NCI-H510A treated with DMSO at 0.1 percent for 48 hours (cell line): ENCODE measurements around the gene SNRNP35.
A peak's percentile ranks its signal among the peaks of the same experiment; 100 is the strongest.
"Not testable (repeated sequence)": the region's sequence is repeated elsewhere in the genome, so short reads cannot be mapped to it uniquely, and the experiment has no call there.

Experiments used
- DNase-seq: peaks from one replicate; lab custom pipeline; 2025; lab: John Stamatoyannopoulos, UW

The SNRNP35 gene, protein sequence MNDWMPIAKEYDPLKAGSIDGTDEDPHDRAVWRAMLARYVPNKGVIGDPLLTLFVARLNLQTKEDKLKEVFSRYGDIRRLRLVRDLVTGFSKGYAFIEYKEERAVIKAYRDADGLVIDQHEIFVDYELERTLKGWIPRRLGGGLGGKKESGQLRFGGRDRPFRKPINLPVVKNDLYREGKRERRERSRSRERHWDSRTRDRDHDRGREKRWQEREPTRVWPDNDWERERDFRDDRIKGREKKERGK

DNA sequence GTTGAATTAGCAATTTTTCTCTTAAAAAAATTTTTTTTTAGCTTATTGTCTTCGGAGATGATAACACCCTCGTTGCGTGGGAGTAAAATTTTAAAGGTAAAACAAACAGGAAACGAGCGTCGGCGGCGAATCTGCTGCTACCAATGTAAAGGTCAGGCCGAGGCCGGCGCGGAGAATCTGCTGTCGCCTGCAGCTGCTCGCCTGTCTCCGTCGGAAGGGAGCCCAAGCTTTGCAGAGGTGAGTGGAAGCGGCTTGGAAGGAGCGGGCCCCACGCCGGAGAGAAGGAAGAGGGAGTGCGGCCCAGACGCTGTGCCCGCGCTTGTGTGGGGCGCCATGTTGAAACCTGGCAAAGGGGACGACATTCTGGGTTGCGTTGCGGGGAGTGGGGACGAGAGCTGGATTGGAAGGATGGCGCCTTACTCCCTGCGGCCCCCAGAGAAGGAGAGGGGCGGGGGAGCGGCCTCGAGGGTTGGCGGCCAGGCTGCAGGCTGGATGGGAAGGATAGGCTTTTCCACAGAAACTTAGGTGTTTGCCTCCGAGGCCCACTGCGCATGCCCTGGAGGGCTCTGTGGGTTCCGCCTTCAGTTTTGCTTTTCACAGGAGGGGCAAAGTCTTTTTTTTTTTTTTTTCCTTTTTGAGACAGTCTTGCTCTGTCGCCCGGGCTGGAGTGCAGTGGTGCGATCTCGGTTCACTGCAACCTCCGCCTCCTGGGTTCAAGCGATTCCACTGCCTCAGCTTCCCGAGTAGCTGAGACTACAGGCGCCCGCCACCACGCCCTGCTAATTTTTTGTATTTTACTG is at the start of gene SNRNP35:
Gene SNRNP35, plus strand, starts transcription at position 160 of the 800 bp plus-strand sequence. CDS start 7,402 bp downstream, outside the sequence.
- peak; percentile 93 for DNase-seq

DNA sequence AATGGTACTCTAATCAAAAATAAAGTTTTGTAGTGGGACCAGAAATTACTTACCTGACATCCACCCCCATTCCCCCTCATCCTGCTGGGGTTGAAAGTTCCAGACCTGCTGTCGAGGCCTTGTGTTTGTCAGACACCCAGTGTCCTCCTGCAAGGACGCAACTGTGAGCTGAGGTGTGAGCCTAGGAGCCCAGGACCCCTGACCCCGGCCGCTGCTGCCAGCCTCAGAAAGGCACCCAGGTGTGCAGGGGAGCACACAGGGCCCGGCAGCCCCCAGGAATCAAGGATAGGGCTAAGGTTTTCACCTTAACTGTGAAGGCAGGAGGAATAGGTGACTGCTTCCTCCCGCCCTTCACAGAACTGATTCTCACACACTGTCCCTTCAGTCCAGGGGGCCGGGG is 49.3 kb upstream of the SNRNP35 start:
- DNase-seq = not testable (repeated sequence)

DNA sequence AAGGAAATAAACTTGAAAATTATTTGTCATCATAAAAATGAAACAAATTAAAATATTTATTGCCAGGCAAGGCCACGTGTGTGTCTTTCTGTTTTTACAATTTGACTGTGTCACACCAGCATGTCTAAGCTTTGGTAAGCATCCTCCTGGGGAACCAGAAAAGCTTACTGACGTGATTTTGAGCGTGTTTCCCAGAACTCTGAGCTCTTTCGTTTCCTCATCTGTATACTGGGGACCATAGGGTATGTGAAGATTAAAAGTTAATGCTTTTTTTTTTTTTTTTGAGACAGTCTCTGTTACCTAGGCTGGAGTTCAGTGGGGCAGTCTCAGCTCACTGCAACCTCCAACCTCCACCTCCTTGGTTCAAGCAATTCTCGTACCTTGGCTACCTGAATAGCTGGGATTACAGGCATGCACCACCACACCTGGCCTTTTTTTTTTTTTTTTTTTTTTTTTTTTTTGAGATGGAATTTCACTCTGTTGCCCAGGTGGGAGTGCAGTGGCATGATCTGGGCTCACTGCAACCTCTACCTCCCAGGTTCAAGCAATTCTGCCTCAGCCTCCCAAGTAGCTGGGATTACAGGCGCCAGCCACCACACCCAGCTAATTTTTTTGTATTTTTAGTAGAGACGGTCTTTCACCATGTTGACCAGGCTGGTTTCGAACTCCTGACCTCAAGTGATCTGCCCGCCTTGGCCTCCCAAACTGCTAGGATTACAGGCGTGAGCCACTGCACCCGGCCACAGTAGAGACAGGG is 48.5 kb upstream of the SNRNP35 start:
- not testable (repeated sequence) for DNase-seq

DNA sequence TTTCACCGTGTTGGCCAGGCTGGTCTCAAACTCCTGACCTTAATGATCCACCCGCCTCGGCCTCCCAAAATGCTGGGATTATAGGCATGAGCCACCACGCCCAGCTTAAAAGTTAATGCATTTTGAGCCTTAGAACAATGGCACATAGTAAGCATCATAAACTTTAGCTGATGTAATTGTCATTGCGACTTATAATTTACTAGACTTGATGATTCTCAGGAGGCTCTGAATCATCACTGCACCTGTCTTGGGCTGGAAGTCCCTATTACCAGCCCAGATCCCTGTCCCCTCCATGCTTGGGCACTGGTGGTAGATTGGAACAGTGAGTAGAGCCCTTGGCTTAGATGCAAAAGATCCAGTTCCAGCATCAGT is 47.9 kb upstream of the SNRNP35 start:
- DNase-seq = no peak

DNA sequence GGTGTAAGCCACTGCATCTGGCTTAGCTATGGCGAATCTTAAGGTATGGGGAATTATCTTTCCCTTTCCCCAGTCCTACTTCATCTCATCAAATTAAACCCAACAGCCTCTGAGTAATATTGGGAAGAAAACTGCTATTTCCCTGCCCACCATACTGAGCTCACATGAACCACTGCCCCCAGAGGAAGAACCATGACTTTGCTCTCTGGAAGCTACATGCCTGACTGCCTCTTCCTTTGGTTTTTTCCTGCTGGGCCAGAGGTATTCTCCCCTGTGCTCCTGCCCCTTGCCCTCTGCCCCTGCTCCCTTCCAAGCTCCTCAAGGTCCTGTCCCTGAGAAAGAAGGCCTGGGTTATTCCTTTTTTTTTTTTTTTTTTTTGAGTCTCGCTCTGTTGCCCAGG is 36.6 kb upstream of the SNRNP35 start:
- DNase-seq = no peak

DNA sequence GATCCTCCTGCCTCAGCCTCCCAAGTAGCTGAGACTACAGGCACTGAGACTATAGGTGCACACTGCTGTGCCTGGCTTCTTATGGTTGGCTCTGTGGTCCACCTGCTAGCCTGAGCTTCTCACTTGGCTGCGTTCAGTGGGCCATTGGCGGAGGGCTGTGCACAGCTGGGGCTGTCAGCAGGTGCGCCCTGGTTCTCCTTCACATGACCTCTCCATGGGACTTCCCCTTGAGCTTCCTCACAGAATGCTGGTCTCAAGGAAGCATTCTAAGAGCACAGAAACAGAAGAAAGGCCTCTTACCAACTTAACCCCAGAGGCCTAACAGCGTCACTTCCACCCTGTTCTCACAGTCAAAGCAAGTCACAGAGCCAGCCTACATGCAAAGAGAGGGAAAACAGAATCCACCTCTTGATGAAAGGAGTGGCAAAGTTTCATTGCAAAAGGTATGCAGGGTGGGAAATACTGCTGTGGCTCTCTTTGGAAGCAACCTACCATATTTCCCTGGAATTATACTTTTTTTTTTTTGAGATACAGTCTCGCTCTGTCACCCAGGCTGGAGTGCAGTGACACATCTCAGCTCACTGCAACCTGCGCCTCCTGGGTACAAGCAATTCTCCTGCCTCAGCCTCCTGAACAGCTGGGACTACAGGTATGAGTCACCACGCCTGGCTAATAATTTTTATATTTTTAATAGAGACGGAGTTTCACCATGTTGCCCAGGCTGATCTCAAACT is 30.7 kb upstream of the SNRNP35 start:
- DNase-seq = no peak

DNA sequence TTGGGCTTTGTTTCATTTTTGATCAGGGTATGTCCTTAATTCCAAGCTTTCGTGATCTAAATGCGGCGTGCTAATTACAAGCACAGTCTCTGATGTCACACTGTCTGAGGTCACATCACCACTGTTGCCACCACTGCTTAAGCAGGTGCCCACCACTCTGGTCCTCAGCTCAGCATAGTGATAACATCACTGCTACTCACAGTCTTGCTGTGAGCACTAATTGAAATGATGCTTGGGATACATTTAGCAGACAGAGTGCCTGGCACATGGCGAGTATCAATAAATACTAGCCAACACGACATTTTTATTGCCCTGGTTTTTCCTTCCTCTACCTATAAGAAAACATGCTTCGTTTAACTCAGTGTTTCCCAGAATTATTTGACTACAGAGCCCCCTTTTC is 29.3 kb upstream of the SNRNP35 start:
- no peak for DNase-seq

DNA sequence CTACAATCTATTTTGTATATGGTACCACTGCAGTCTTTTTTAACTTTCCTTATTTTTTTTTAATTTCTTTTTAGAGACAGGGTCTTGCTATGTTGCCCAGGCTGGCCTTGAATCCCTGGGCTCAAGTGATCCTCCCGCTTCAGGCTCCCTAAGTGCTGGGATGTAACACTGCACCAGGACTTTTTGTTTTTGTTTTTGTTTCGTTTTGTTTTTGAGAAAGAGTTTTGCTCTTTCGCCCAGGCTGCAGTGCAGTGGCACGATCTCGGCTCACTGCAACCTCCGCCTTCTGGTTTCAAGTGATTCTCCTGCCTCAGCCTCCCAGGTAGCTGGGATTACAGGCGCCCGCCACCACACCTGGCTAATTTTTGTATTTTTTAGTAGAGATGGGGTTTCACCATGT is 28.8 kb upstream of the SNRNP35 start:
- not testable (repeated sequence) for DNase-seq

DNA sequence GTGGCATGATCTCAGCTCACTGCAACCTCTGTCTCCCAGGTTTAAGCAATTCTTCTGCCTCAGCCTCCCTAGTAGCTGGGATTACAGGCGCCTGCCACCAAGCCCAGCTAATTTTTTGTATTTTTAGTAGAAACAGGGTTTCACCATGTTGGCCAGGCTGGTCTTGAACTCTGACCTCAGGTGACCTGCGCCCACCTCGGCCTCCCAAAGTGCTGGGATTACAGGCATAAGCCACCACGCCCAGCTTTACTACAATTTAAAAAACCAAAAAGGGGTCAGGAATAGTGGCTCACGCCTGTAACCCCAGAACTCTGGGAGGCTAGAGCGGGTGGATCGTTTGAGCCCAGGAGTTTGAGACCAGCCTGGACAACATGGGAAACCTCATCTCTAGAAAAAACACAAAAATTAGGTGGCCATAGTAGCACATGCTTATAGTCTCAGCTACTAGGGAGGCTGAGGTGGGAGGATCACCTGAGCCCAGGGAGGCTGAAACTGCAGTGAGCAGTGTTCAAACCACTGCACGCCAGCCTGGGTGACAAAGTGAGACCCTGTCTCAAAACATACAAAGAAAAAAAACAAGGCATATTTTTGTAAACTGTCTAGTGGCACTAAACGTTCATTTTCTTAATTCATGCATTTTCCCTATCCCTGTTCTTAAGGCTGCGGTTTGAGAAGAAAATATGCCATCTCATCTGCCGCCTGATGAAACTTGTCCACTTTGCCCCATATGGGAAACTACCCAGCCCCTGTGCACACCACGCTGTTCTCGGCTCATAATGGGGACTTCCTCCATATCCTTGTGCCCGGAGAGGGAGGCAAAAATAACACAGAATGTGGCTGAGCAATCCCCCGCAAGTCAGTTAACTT is 25.8 kb upstream of the SNRNP35 start:
- not testable (repeated sequence) for DNase-seq

DNA sequence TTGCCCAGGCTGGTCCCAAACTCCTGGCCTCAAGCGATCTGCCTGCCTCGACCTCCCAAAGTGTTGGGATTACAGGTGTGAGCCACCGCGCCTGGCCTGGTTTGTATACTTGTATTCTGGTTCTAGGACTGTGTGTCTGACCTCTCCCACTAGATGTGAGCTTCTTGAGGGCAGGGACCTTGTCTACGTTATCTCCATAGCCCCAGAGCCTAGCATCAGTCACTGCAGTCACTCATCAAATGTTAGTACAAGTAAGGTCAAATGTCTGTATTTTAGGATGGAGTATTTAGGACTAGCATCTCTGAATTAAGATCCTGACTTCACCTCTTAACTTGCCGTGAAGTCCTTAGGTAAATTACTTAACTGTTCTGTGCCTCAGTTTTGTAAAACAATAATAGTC is 24.3 kb upstream of the SNRNP35 start:
- DNase-seq = no peak

DNA sequence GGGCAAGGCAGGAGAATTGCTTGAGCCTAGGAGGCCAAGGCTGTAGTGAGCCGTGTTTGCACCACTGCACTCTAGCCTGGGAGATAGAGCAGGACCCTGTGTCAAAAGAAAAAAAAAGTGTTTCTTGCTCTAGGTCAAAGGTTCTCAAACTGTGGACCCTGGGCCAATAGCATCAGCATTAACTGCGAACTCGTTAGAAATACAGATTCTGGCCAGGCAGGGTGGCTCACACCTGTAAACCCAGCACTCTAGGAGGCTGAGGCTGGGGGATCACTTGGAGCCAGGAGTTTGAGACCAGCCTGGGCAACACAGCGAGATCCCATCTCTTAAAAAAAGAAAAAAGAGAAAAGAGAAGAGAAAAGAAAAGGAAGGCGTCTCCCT is 22.3 kb upstream of the SNRNP35 start:
- DNase-seq = no peak

DNA sequence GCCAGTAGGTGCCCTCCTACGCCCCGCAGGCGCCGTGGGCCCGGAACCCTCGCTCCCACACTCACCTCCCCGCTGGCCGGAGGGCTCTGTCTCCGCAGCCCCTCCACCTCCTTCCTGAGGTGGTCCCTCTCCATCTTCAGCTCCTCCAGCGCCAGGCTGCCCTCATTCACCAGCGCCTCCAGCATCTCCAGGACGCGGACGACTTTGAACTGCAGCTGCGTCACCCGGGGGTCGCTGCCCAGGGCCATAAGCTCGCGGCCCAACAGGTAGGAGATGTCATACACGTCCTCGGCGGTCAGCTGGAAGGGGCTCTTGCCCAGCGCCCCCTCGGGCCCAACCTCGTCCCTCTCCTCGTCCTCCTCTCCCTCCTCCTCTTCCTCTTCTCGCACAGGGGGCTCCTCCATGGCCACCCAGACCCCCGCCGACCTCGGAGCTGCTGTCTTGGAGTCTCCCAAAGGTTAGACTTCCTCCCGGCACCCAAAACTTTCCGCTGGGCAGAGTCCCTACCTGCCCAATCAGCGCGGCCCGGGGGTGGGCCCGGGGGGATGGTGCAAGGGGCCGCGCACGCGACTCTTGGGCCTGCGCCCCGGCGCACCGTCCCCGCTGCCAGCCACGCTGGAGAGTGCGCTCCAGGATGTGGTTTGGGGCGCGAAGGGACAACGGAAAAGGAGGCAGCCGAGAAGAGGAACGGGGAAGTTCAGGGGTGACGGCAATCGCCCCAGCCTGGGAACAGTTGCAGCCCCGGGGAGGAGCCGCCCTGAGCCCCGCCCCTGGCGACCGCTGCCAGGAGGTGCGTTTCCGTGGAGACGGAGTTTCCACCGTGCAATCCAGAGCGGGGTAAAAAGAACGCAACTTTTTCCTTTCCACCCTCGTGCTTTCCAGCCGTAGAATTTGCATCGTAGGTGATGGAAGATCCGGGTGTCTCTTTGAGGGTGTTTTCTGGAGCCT is 21.6 kb upstream of the SNRNP35 start, which contains the start of gene RILPL2:
Gene RILPL2, minus strand, starts transcription at position 668 of the 948 bp plus-strand sequence. Its CDS starts 264 bp downstream, at position 404.
- peak; percentile 58 for DNase-seq

DNA sequence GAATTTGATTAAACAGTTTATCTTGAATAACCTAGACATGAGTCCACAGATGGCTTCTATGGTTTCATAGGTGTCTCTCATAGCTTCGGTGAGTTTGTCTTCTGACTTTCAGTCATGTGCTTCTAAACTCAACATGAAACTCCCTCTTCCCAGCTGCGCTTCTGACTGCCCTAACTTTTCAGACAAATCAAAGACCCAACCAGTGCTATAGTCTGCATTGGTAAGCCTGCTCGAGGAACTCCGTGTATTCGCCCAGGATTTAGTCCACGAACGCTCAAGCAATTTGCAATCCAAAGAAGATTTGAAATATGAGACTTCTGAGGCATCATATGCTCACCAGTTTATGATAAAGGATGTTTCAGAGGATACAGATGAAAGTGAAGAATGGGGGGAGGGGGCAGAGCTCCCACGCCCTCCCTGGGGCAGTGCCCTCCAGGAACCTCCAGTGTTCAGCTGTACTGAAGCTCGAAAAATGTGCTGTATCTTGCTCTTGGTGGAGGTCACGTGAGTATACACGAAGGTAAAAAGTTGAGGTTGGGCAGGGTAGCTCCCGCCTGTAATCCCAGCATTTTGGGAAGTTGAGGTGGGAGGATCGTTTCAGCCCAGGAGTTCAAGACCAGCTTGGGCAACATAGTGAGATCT is 16.3 kb upstream of the SNRNP35 start:
- DNase-seq = no peak

DNA sequence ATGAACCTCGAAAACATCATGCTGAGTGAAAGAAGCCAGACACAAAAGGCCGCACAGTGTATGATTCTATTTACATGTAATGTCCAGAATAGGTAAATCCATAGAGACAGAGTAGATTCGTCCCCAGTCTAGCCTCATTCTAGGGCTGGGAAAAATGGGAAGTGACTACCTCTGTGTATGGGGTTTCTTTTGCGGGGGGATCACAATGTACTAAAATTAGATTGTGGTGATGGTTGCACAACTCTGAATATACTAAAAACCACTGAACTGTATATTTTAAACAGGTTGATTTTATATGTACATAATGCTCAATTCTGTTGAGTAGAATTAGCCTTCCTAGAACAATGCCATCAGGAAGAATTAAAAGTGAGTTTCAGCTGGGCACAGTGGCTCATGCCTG is 15.2 kb upstream of the SNRNP35 start:
- no peak for DNase-seq

DNA sequence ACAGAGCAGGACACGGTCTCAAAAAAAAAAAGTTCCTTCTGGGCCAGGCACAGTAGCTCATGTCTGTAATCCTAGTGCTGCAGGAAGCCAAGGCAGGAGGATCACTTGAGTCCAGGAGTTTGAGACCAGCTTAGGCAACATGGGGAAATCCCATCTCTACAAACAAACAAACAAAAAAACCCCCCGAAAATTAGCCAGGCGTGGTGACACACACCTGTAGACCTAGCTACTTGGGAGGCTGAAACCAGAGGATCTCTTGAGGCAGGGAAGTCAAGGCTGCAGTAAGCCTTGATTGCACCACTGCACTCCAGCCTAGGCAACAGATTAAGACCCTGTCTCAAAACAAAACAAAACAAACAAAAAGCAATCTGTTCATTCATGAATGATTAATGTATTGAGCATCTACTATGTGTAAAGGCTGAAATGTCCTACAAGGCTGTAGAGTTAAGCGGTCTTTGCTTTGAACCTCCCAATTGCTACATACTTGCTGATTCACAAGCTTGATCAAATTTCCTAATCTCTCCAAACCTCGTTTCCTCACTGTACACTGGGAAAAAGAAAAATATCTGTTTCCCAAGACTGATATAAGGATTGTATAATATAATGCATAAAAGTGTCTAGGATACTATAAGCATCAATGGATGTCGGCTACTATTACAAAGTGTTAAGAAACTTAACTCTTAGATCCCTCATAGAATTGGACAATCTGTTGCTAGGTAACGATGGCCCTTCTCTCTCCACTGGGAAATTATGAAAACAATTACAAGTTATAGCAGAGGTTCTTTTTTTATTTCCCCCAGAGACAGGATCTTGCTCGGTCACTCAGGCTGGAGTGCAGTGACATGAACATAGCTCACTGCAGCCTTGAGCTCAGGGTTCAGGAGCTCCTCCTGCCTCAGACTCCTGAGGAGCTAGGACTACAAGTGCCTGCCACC is 13.6 kb upstream of the SNRNP35 start:
- DNase-seq = no peak

DNA sequence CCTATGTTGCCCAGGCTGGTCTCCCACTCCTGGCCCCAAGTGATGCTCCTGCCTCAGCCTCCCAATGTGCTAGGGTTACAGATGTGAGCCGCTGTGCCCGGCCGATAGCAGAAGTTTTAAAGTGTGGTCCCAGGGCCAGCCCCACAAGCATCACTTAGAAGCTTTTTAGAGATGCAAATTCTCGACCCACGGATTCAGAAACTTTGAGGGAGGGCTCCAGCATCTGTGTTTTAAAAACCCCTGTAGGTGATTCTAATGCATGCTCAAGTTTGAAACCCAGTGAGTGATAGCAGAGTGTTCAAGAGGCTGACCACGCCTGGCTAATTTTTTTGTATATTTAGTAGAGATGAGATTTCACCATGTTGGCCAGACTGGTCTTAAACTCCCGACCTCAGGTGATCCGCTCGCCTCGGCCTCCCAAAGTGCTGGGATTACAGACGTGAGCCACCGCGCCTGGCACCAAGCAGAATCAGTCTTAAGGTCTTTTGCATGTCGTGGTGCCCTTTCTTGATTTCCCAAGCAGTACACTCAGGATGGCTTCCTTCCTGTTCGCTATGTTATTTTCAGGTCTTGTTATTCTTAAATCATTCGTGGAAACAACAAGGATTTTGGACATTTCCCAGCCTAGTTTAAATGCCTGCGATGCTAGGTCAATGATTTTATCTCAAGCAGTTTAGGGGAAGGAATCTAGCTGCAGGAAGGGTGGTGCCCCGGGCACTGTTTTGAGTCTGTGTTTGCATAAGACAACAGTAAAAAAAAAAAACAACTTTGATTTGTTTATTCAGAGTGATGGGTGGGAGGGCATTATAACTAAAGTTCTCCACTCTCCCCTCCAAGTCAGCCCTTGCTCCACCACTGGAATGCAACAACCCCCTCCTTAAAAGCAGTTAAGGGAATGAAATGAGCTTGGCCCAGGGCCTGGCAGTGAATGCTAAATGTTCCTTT is 12.3 kb upstream of the SNRNP35 start:
- DNase-seq = no peak

DNA sequence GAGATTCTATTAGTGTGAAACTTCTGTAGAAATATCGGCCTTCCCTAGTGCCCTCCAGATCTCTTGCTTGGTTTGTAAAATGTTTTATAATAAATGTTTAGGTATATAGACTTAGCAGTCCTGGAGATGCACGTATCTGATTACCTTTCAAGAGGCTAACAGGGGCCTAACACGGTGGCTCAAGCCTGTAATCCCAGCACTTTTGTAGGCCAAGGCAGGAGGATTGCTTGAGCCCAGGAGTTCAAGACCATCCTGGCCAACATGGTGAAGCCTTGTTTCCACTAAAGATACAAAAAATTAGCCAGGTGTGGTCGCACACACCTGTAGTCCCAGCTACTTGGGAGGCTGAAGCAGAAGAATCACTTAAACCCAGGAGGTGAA is 11.6 kb upstream of the SNRNP35 start:
- no peak for DNase-seq
